ENCODE measurements around the gene CGNL1. TPM values are rescaled to one million over a fixed set of nuclear protein-coding genes. Genes with fewer than 3 reads are reported as not detected.

CGNL1 gene
- total and polyA plus RNA-seq, 10 of the 15 experiments (the other 5 are each of a cell fraction or from before 2014, with no cell fraction given) = under 0.01 to 0.27 (median 0.04) TPM; not detected in 3

DNA sequence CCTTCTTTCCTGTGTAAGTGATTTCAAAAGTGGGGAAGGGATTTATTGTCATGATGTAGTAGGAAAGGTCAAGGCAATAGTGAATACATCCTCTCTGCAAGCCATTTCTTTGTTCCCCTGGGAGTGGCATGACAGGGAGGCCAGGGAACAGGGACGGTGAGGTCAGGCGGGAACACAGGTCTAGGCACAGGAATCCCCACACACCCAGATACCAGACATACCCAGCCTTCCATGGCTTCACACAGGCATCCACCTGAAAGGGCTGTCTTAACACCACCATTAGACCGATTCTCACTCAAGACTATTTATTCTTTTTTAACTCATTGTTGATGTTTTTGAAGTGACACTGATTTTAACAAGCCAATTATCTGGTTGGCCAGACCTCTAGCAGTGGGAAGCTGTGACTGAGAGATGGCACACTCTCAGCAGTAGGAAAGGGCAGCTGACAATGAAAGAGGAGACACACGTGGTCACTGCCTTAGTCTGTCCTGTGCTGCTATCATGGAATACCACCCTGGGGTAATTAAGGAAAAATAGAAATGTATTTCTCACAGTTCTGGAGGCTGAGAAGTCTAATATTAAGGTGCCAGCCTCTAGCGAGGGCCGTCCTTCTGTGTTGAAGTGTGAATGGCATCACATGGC, 140.8 kb downstream of the CGNL1 start (continued):
- TF ChIP-seq ZNF687 (IDR thresholded peaks at IDR 0.05) = no peak
- no peak for TF ChIP-seq CBX3 (IDR thresholded peaks at IDR 0.05; ENCODE audit: borderline replicate concordance, low read depth)
- TF ChIP-seq SP1 (IDR thresholded peaks at IDR 0.05; ENCODE audit: low read depth, low read length) = no peak
- no peak for TF ChIP-seq CREB1 (IDR thresholded peaks at IDR 0.05; ENCODE audit: low read depth)
- no peak for TF ChIP-seq ZBTB33 (IDR thresholded peaks at IDR 0.05)
- TF ChIP-seq ATF7 (IDR thresholded peaks at IDR 0.05; ENCODE audit: low read depth) = no peak
- TF ChIP-seq RBBP5 (conservative IDR thresholded peaks at IDR 0.05) = no peak

Data from GM12878 (cell line).